ENCODE results near the gene PECR.
"Not testable (repeated sequence)": the region's sequence is repeated elsewhere in the genome, so short reads cannot be mapped to it uniquely, and the experiment has no call there.

Gene PECR

GRCh38 chr2:216023055-216023648, 58.5 kb downstream of the PECR start:
- peak; percentile 50 for DNase-seq

GRCh38 chr2:216021768-216022565, 59.6 kb downstream of the PECR start:
- DNase-seq = no peak

- DNase-seq = no peak
Measured at GRCh38 chr2:216018709-216019108, 62.9 kb downstream of the PECR start.

- no peak for DNase-seq
Measured at GRCh38 chr2:216017365-216017764, 64.2 kb downstream of the PECR start.

- DNase-seq = no peak
Measured at GRCh38 chr2:216016581-216016980, 65.0 kb downstream of the PECR start.

GRCh38 chr2:216015722-216016464, 65.7 kb downstream of the PECR start:
- DNase-seq = peak; percentile 40

- DNase-seq = no peak
Measured at GRCh38 chr2:216014986-216015385, 66.6 kb downstream of the PECR start.

- DNase-seq = no peak
Measured at GRCh38 chr2:216014006-216014405, 67.6 kb downstream of the PECR start.

GRCh38 chr2:216013080-216013909, 68.3 kb downstream of the PECR start, which contains the start of gene MREG:
MREG (minus strand) TSS chr2:216013551; CDS start chr2:216013327, 224 bp downstream.
- DNase-seq = peak; percentile 87

- no peak for DNase-seq
Measured at GRCh38 chr2:216012830-216013079, 68.9 kb downstream of the PECR start.

- DNase-seq = no peak
Measured at GRCh38 chr2:216012133-216012829, 69.3 kb downstream of the PECR start.

GRCh38 chr2:216009215-216009614, 72.4 kb downstream of the PECR start:
- not testable (repeated sequence) for DNase-seq

- DNase-seq = no peak
Measured at GRCh38 chr2:216008387-216008786, 73.2 kb downstream of the PECR start.

- no peak for DNase-seq
Measured at GRCh38 chr2:216006164-216006663, 75.4 kb downstream of the PECR start.

- DNase-seq = no peak
Measured at GRCh38 chr2:216004697-216005283, 76.8 kb downstream of the PECR start.

- DNase-seq = no peak
Measured at GRCh38 chr2:216003876-216004696, 77.5 kb downstream of the PECR start.

GRCh38 chr2:216002693-216003092, 78.9 kb downstream of the PECR start:
- no peak for DNase-seq

GRCh38 chr2:216002101-216002678, 79.4 kb downstream of the PECR start:
- DNase-seq = no peak

GRCh38 chr2:216001216-216002100, 80.2 kb downstream of the PECR start:
- no peak for DNase-seq

Data from activated naive CD4-positive, alpha-beta T cell treated with anti-CD3 and anti-CD28 coated beads, Interleukin-2, amount 50 U/mL, for 16 hours (primary cell).